ENCODE measurements around the gene PHLDA2.

DNA sequence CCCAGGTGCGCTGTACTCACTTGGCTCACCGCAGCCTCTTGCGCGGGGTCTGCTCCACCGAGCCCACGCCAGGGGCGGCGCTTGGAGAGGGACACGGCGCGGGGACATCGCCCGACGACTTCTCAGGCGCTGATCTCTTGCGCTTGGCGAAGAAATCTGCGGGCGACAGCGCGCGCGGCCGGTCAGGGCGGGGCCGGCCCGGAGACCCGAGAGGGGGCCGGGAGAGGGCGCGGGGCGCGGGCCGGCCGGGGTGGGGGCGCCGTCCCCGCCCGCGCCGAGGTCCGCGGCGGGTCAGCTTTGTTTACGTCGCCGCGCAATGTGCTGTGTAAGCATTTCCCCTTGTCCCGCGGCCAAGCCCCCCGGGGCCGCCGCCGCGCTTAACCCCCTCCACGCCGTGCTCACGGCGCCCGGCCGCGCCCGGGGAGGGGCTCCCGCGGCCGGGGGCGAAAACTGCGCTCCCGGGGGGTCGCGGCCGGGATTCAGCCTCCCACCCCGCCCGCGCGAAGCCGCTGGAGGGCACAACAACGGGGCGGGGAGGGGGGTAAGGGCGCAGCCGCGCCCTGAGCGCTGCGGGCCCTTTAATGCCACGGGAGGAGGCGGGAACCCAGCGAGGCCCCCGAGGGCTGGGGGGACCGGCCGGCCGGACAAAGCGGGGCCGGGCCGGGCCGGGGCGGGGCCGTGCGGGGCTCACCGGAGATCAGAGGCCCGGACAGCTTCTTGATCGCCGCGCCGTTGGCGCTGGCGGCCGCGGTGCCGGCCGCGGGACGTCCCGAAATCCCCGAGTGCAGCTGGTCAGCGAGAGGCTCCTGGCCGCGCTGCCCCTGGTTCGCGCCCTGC is 45.0 kb downstream of the PHLDA2 start:
- TF ChIP-seq, protein P1, sequence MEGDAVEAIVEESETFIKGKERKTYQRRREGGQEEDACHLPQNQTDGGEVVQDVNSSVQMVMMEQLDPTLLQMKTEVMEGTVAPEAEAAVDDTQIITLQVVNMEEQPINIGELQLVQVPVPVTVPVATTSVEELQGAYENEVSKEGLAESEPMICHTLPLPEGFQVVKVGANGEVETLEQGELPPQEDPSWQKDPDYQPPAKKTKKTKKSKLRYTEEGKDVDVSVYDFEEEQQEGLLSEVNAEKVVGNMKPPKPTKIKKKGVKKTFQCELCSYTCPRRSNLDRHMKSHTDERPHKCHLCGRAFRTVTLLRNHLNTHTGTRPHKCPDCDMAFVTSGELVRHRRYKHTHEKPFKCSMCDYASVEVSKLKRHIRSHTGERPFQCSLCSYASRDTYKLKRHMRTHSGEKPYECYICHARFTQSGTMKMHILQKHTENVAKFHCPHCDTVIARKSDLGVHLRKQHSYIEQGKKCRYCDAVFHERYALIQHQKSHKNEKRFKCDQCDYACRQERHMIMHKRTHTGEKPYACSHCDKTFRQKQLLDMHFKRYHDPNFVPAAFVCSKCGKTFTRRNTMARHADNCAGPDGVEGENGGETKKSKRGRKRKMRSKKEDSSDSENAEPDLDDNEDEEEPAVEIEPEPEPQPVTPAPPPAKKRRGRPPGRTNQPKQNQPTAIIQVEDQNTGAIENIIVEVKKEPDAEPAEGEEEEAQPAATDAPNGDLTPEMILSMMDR (IDR thresholded peaks at IDR 0.05): no peak
- TF ChIP-seq POLR2A (IDR thresholded peaks at IDR 0.05): no peak

Data from Peyer's patch (tissue), 4 donors.